PC-9 (cell line): ENCODE measurements around the gene NCLN. TPM values are rescaled to one million over a fixed set of nuclear protein-coding genes. Genes with fewer than 3 reads are reported as not detected.

Source experiments
- BruUV-seq: library from RNA; stranded (reverse); fragments of 400-500 nt; replicated peaks from 2 replicates; lab custom pipeline; 2021; lab: Mats Ljungman, UMichigan
- CTCF ChIA-PET: fragments of 300-600 bp; sonication (Branson Sonifier 250); formaldehyde crosslinking; loops from one replicate; lab custom pipeline; 2022; ENCODE audit warnings: antibody characterized with exemption; lab: Charles Lee
- POLR2A ChIA-PET: fragments of 300-600 bp; sonication (Branson Sonifier 250); formaldehyde crosslinking; loops from one replicate; lab custom pipeline; 2022; ENCODE audit warnings: antibody characterized with exemption; ENCODE audit not compliant: unreplicated experiment; lab: Charles Lee
- DNase-seq, 2 experiments: peaks; one replicate each; pipeline versions ENCODE4 v3.0.0 to v3.0.0-alpha.2; 2015 to 2022; ENCODE audit warnings: mixed read lengths in 1 of 2
- H2AFZ ChIP-seq: fragments of 200-600 bp; sonication (generic); 2 replicates; pipeline ENCODE4 v1.8.1; 2017; ENCODE audit warnings: antibody characterized with exemption
- H3F3A ChIP-seq: fragments of 200-600 bp; sonication (generic); 2 replicates; pipeline ENCODE4 v1.8.1; 2017; ENCODE audit warnings: antibody characterized with exemption, mild to moderate bottlenecking, low read depth; ENCODE audit not compliant: insufficient read depth
- H3K27ac ChIP-seq: fragments of 200-600 bp; sonication (generic); 2 replicates; pipeline ENCODE4 v1.6.1; 2016; ENCODE audit warnings: mixed run types
- H3K27me3 ChIP-seq: fragments of 200-600 bp; sonication (generic); 2 replicates; pipeline ENCODE4 v1.6.1; 2016; ENCODE audit warnings: low read depth, mixed run types; ENCODE audit not compliant: insufficient read depth
- H3K36me3 ChIP-seq: fragments of 200-600 bp; sonication (generic); 2 replicates; pipeline ENCODE4 v1.6.1; 2016; ENCODE audit warnings: low read depth, mixed run types
- H3K4me1 ChIP-seq: fragments of 200-600 bp; sonication (generic); replicated peaks from 2 replicates; pipeline ENCODE4 v1.6.1; 2016; ENCODE audit warnings: mixed run types; ENCODE audit not compliant: insufficient read depth
- H3K4me2 ChIP-seq: fragments of 200-600 bp; sonication (generic); 2 replicates; pipeline ENCODE4 v1.6.1; 2017; ENCODE audit warnings: mixed run types
- H3K4me3 ChIP-seq: fragments of 200-600 bp; sonication (generic); 2 replicates; pipeline ENCODE4 v1.6.1; 2016; ENCODE audit warnings: mixed run types
- H3K79me2 ChIP-seq: fragments of 200-600 bp; sonication (generic); 2 replicates; pipeline ENCODE4 v1.6.1; 2017; ENCODE audit warnings: low read depth, mixed run types
- H3K9me2 ChIP-seq: fragments of 200-600 bp; sonication (generic); 2 replicates; pipeline ENCODE4 v1.8.1; 2017; ENCODE audit warnings: mild to moderate bottlenecking; ENCODE audit not compliant: insufficient read depth
- H3K9me3 ChIP-seq: fragments of 200-600 bp; sonication (generic); 2 replicates; pipeline ENCODE4 v1.8.1; 2016; ENCODE audit warnings: low read depth; ENCODE audit not compliant: insufficient read depth
- H4K20me1 ChIP-seq: fragments of 200-600 bp; sonication (generic); 2 replicates; pipeline ENCODE4 v1.8.1; 2017; ENCODE audit not compliant: insufficient read depth
- CTCF ChIP-seq: fragments of 200-600 bp; sonication (generic); conservative IDR thresholded peaks from 2 replicates; pipeline ENCODE4 v1.6.1; 2017; ENCODE audit warnings: mixed run types, antibody characterized with exemption, mild to moderate bottlenecking, moderate library complexity
- EZH2 ChIP-seq: fragments of 200-600 bp; sonication (generic); IDR thresholded peaks from 2 replicates; pipeline ENCODE4 v1.8.0; 2017; ENCODE audit warnings: antibody characterized with exemption, low read depth
- intact Hi-C: fragments of 100-400 bp; cut with micrococcal nuclease; formaldehyde crosslinking; loops from one replicate; pipeline ENCODE4 v1.10.0; 2022; ENCODE audit not compliant: unreplicated experiment
- total RNA-seq: library from RNA; stranded (reverse); gene quantifications from 2 replicates; pipeline ENCODE4 v1.2.3, GENCODE V29; 2021

NCLN gene
- total RNA-seq, 1 experiment from 2014 or later: 61.4 TPM

- Histone ChIP-seq H3K4me1 (peaks cover 21% of the 10 kb centered on the region), H4K20me1 (no peaks in the 10 kb centered on the region), H3K27ac (peak overlapping the region; percentile 96), H3K36me3 (no peaks in the 10 kb centered on the region), H3K4me2 (peak overlapping the region; percentile 71), H3K9me3 (no peaks in the 10 kb centered on the region), H3K4me3 (peak overlapping the region; percentile 24; the same call in 1 of the 2 replicates), H2AFZ (no peak overlapping the region), H3K9me2 (no peaks in the 10 kb centered on the region), H3K79me2 (no peaks in the 10 kb centered on the region), H3K27me3 (no peaks in the 10 kb centered on the region), H3F3A (peaks cover 10% of the 10 kb centered on the region; the same call in 1 of the 2 replicates)
- BruUV-seq: no TSS peak
- TF ChIP-seq EZH2 (no peak), CTCF (no peak)
- ChIA-PET CTCF (no interaction called here), POLR2A (no interaction called here)
- DNase-seq: peak; percentile 75 to 80
- intact Hi-C loops: loop anchor here (5.0 kb wide), 1 partner anchor 40 kb away; the partner anchor contains the start of gene GNA15
These were observed 8.8 kb upstream of the NCLN start for GRCh38 chr19:3176715-3177501.

- no peaks in the 10 kb centered on the region for H3K36me3 ChIP-seq
- no peaks in the 10 kb centered on the region for H4K20me1 ChIP-seq
- H3K79me2 ChIP-seq: no peaks in the 10 kb centered on the region
- H3F3A ChIP-seq: peaks cover 10% of the 10 kb centered on the region; the same call in 1 of the 2 replicates
- DNase-seq: no peak
- H3K9me2 ChIP-seq: no peaks in the 10 kb centered on the region
- H3K27ac ChIP-seq: no peak within 1 kb of the TSS
- peaks cover 21% of the 10 kb centered on the region for H3K4me1 ChIP-seq
- no peak within 1 kb of the TSS for H2AFZ ChIP-seq
- no peak within 1 kb of the TSS for H3K4me3 ChIP-seq
- H3K27me3 ChIP-seq: no peaks in the 10 kb centered on the region
- TF ChIP-seq CTCF: no peak
- TF ChIP-seq EZH2: no peak
- no peak within 1 kb of the TSS for H3K4me2 ChIP-seq
- no TSS peak for BruUV-seq
- CTCF ChIA-PET: no interaction called here
- POLR2A ChIA-PET: no interaction called here
- intact Hi-C loops: loop anchor here (5.0 kb wide), 1 partner anchor 41 kb away; the partner anchor contains the start of gene GNA15
- no peaks in the 10 kb centered on the region for H3K9me3 ChIP-seq
These were observed 7.3 kb upstream of the NCLN start, which contains the start of gene S1PR4 for GRCh38 chr19:3178377-3178972. S1PR4 (plus strand) TSS chr19:3178769; CDS start chr19:3178793, 24 bp downstream.

GRCh38 chr19:3178973-3179738 is 6.6 kb upstream of the NCLN start:
- intact Hi-C loops: loop anchor here (5.0 kb wide), 1 partner anchor 42 kb away; the partner anchor contains the start of gene GNA15
- TF ChIP-seq CTCF: no peak
- TF ChIP-seq EZH2: no peak
- H2AFZ ChIP-seq: no peak overlapping the region
- no peaks in the 10 kb centered on the region for H3K9me2 ChIP-seq
- H3K9me3 ChIP-seq: no peaks in the 10 kb centered on the region
- no peaks in the 10 kb centered on the region for H4K20me1 ChIP-seq
- H3K27ac ChIP-seq: no peak overlapping the region
- H3K4me1 ChIP-seq: peaks cover 21% of the 10 kb centered on the region
- H3K4me3 ChIP-seq: no peak overlapping the region
- no peaks in the 10 kb centered on the region for H3K36me3 ChIP-seq
- ChIA-PET POLR2A (no interaction called here), CTCF (no interaction called here)
- no peaks in the 10 kb centered on the region for H3K79me2 ChIP-seq
- BruUV-seq: no TSS peak
- no peaks in the 10 kb centered on the region for H3K27me3 ChIP-seq
- H3F3A ChIP-seq: peaks cover 10% of the 10 kb centered on the region; the same call in 1 of the 2 replicates
- no peak overlapping the region for H3K4me2 ChIP-seq
- DNase-seq: no peak
